HCT116 (cell line): ENCODE measurements around the gene ST6GALNAC4. TPM values are rescaled to one million over a fixed set of nuclear protein-coding genes. Genes with fewer than 3 reads are reported as not detected.

ENCODE experiments used
- ATAC-seq: fragments of 200-7000 bp; cut with Tn5 transposase; 2 replicates; pipeline ENCODE4 v1.9.1; 2020; ENCODE audit warnings: mild to moderate bottlenecking, moderate library complexity
- BruUV-seq: library from RNA; stranded (reverse); fragments of 400-500 nt; replicated peaks from 2 replicates; lab custom pipeline; 2021; lab: Mats Ljungman, UMichigan
- CTCF ChIA-PET: fragments of 300-600 bp; sonication (Branson Sonifier 250); formaldehyde crosslinking; loops from one replicate; lab custom pipeline; 2021; ENCODE audit warnings: antibody characterized with exemption; lab: Charles Lee
- POLR2A ChIA-PET: fragments of 300-600, 350-600 bp; sonication (Branson Sonifier 250); formaldehyde crosslinking; loops from one replicate; lab custom pipeline; 2021; ENCODE audit warnings: antibody characterized with exemption; lab: Charles Lee
- RAD21 ChIA-PET, 2 experiments: fragments of 300-600 bp; sonication (Branson Sonifier 250); formaldehyde crosslinking; loops; one replicate each; lab custom pipeline; 2023; ENCODE audit warnings: low total read pairs in 2 of 2; ENCODE audit not compliant: uncharacterized antibody in 2 of 2, unreplicated experiment in 2 of 2, low non-redundant PET in 1 of 2; lab: Charles Lee
- DNase-seq: peaks from one replicate; pipeline ENCODE4 v3.0.0-alpha.2; 2010; ENCODE audit warnings: low read depth, low spot score
- H2AFZ ChIP-seq: fragments of 200-600 bp; shearing (Covaris generic), sonication (generic); 2 replicates; pipeline ENCODE4 v1.6.1; 2017; ENCODE audit warnings: low read depth, mixed run types, mixed read lengths, antibody characterized with exemption, low read length; ENCODE audit not compliant: poor library complexity, severe bottlenecking
- H3K27ac ChIP-seq: 2 replicates; pipeline ENCODE4 v1.5.1; 2012; ENCODE audit warnings: low read depth, low read length
- H3K27me3 ChIP-seq: fragments of 200-600 bp; sonication (generic); 2 replicates; pipeline ENCODE4 v1.6.1; 2016; ENCODE audit warnings: mixed run types, low read length, mixed read lengths; ENCODE audit not compliant: insufficient read depth
- H3K36me3 ChIP-seq, 2 experiments: fragments of 200-500 bp in 1 of 2; fragments of 200-600 bp in 1 of 2; sonication (Bioruptor generic) in 1 of 2; sonication (generic) in 1 of 2; 2 replicates each; pipeline versions ENCODE4 v1.5.1 to v1.6.1; 2014 to 2016; ENCODE audit warnings: low read length in 2 of 2, inconsistent platforms in 1 of 2, mixed read lengths in 1 of 2, mixed run types in 1 of 2; ENCODE audit not compliant: insufficient read depth in 2 of 2, control insufficient read depth in 1 of 2
- H3K4me1 ChIP-seq, 2 experiments: fragments of 200-600 bp in 1 of 2; sonication (generic) in 1 of 2; 2 replicates each; pipeline versions ENCODE4 v1.5.1 to v1.6.1; 2012 to 2017; ENCODE audit warnings: low read length in 2 of 2, inconsistent platforms in 1 of 2, mild to moderate bottlenecking in 1 of 2, mixed read lengths in 1 of 2, mixed run types in 1 of 2, moderate library complexity in 1 of 2; ENCODE audit not compliant: insufficient read depth in 2 of 2, control insufficient read depth in 1 of 2
- H3K4me2 ChIP-seq: fragments of 200-600 bp; sonication (generic); 2 replicates; pipeline ENCODE4 v1.6.1; 2017; ENCODE audit warnings: mixed run types, low read length, mixed read lengths
- H3K4me3 ChIP-seq, 2 experiments: fragments of 200-600 bp in 1 of 2; sonication (generic) in 1 of 2; replicated peaks in 1 of 2; 2 replicates each; pipeline ENCODE4 v1.5.1; 2011 to 2016; ENCODE audit warnings: low read length in 2 of 2, control low read depth in 1 of 2, low read depth in 1 of 2, mild to moderate bottlenecking in 1 of 2, mixed read lengths in 1 of 2, mixed run types in 1 of 2
- H3K79me2 ChIP-seq: fragments of 200-600 bp; sonication (generic); 2 replicates; pipeline ENCODE4 v1.6.1; 2017; ENCODE audit warnings: mild to moderate bottlenecking, mixed run types, low read length, moderate library complexity, mixed read lengths; ENCODE audit not compliant: insufficient read depth
- H3K9ac ChIP-seq: fragments of 200-600 bp; sonication (generic); 2 replicates; pipeline ENCODE4 v1.6.1; 2016; ENCODE audit warnings: low read length, mixed read lengths
- H3K9me2 ChIP-seq: fragments of 200-600 bp; sonication (generic), shearing (Covaris generic); 2 replicates; pipeline ENCODE4 v1.6.1; 2017; ENCODE audit warnings: mixed run types, mild to moderate bottlenecking, moderate library complexity; ENCODE audit not compliant: insufficient read depth
- H3K9me3 ChIP-seq, 2 experiments: fragments of 200-500 bp in 1 of 2; fragments of 200-600 bp in 1 of 2; sonication (Bioruptor generic) in 1 of 2; sonication (generic) in 1 of 2; 2 replicates each; pipeline ENCODE4 v1.6.1; 2014 to 2017; ENCODE audit warnings: low read length in 2 of 2, mixed read lengths in 2 of 2, inconsistent platforms in 1 of 2, low read depth in 1 of 2, mild to moderate bottlenecking in 1 of 2, mixed run types in 1 of 2, moderate library complexity in 1 of 2; ENCODE audit not compliant: control insufficient read depth in 1 of 2, insufficient read depth in 1 of 2
- H4K20me1 ChIP-seq: fragments of 200-600 bp; sonication (generic), shearing (Covaris generic); 2 replicates; pipeline ENCODE4 v1.6.1; 2017; ENCODE audit warnings: mixed run types, mild to moderate bottlenecking, moderate library complexity; ENCODE audit not compliant: insufficient read depth
- EGR1 ChIP-seq: IDR thresholded peaks from 2 replicates; pipeline ENCODE4 v1.6.1; 2012; ENCODE audit warnings: low read depth
- EZH2 ChIP-seq: fragments of 200-600 bp; sonication (generic); IDR thresholded peaks from 2 replicates; pipeline ENCODE4 v1.6.1; 2017; ENCODE audit warnings: antibody characterized with exemption, mixed run types
- POLR2A ChIP-seq: IDR thresholded peaks from 2 replicates; pipeline ENCODE4 v1.7.0; 2011; ENCODE audit warnings: borderline replicate concordance; ENCODE audit not compliant: insufficient read depth, insufficient read length; ENCODE audit errors: extremely low read depth
- POLR2AphosphoS5 ChIP-seq: IDR thresholded peaks from 2 replicates; pipeline ENCODE4 v1.6.1; 2011; ENCODE audit warnings: mild to moderate bottlenecking, low read depth, low read length, moderate library complexity
- TCF7L2 ChIP-seq: IDR thresholded peaks from 2 replicates; pipeline ENCODE4 v1.7.0; 2011; ENCODE audit warnings: borderline replicate concordance, inconsistent platforms; ENCODE audit not compliant: insufficient read depth, insufficient read length; ENCODE audit errors: extremely low read depth
- YY1 ChIP-seq: IDR thresholded peaks from 2 replicates; pipeline ENCODE4 v1.6.1; 2011; ENCODE audit warnings: low read length, low read depth, moderate library complexity, mild to moderate bottlenecking; ENCODE audit not compliant: insufficient replicate concordance; ENCODE audit errors: extremely low read depth
- ZFX ChIP-seq: fragments of 450-650 bp; IDR thresholded peaks from 2 replicates; pipeline ENCODE4 v1.6.1; 2017
- intact Hi-C: fragments of 100-400 bp; cut with micrococcal nuclease; formaldehyde crosslinking; loops from 2 replicates; pipeline ENCODE4 v1.10.0; 2022
- total RNA-seq: library from RNA; stranded (reverse); gene quantifications from one replicate; pipeline ENCODE4 v1.2.1, GENCODE V29; 2021; ENCODE audit not compliant: unreplicated experiment

Gene ST6GALNAC4
- total RNA-seq, 1 experiment from 2014 or later, result 49.4 TPM

GRCh38 chr9:127927201-127927987 lies 10.6 kb upstream of the ST6GALNAC4 start:
- Histone ChIP-seq H4K20me1 (no peaks in the 10 kb centered on the region), H3K4me1 (peaks cover 49 to 83% of the 10 kb centered on the region in 2 experiments), H2AFZ (no peak overlapping the region), H3K4me2 (peak overlapping the region; percentile 95), H3K9ac (peak overlapping the region; percentile 79), H3K36me3 (no peaks in the 10 kb centered on the region), H3K79me2 (no peaks in the 10 kb centered on the region), H3K27me3 (no peaks in the 10 kb centered on the region), H3K4me3 (peak overlapping the region; percentile 75 to 79), H3K9me2 (no peaks in the 10 kb centered on the region), H3K9me3 (no peaks in the 10 kb centered on the region), H3K27ac (peak overlapping the region; percentile 84)
- intact Hi-C loops, result loop anchor here (5.0 kb wide), 1 partner anchor 110 kb away; no protein-coding TSS in a partner anchor
- ChIA-PET RAD21 (interaction anchor here in 1 of 2 experiments (1.1 kb wide), 1 partner anchor 123 kb away, joined by 3 read pairs; no protein-coding TSS in a partner anchor), CTCF (no interaction called here), POLR2A (interaction anchor here (0.6 to 0.7 kb wide), 4 partner anchors 12 to 480 kb away, joined by 3 to 5 read pairs (median 3); no protein-coding TSS in a partner anchor)
- DNase-seq (peak; percentile 77), ATAC-seq (peak; percentile 53)
- peak; percentile 85 for TF ChIP-seq POLR2AphosphoS5
- no peak for TF ChIP-seq EGR1
- peak; percentile 44 for TF ChIP-seq POLR2A
- no TSS peak for BruUV-seq

- no peak overlapping the region for H2AFZ ChIP-seq
- POLR2A ChIA-PET, result interaction anchor here (1.3 kb wide), 1 partner anchor 10 kb away, joined by 4 read pairs; the partner anchor contains the start of gene ST6GALNAC4
- BruUV-seq, result TSS peak; percentile 29
These were observed 10.0 kb upstream of the ST6GALNAC4 start for GRCh38 chr9:127926906-127927200.

More at GRCh38 chr9:127926906-127927200, 10.0 kb upstream of the ST6GALNAC4 start:
- intact Hi-C loops, result loop anchor here (5.0 kb wide), 1 partner anchor 110 kb away; no protein-coding TSS in a partner anchor
- RAD21 ChIA-PET, result no interaction called here
- no peaks in the 10 kb centered on the region for H3K79me2 ChIP-seq
- no peaks in the 10 kb centered on the region for H3K27me3 ChIP-seq
- TF ChIP-seq EZH2, result no peak
- TF ChIP-seq TCF7L2, result no peak
- TF ChIP-seq YY1, result no peak
- TF ChIP-seq ZFX, result 0 out of 2 replicates have a peak, but pooled peaks have one; percentile 9
- TF ChIP-seq, all 23 proteins: peak for 1
- Histone ChIP-seq H3K27ac (peak overlapping the region; percentile 71), H3K9ac (peak overlapping the region; percentile 79), H3K9me2 (no peaks in the 10 kb centered on the region), H3K4me3 (peak overlapping the region; percentile 75 to 79), H3K4me1 (peaks cover 45 to 82% of the 10 kb centered on the region in 2 experiments), H3K36me3 (no peaks in the 10 kb centered on the region), H4K20me1 (no peaks in the 10 kb centered on the region), H3K4me2 (peak overlapping the region; percentile 95), H3K9me3 (no peaks in the 10 kb centered on the region)
- DNase-seq, result no peak
- ATAC-seq, result peak; percentile 16
- CTCF ChIA-PET, result no interaction called here
